ENCODE results near the gene RABEP2.

RABEP2 gene

GRCh38 chr16:28898942-28899341 lies 26.1 kb downstream of the RABEP2 start:
- no peak for ATAC-seq
- TF ChIP-seq ZFP3 (CRISPR knock-in tag; IDR thresholded peaks at IDR 0.05), result no peak
- TF ChIP-seq ZNF8 (CRISPR knock-in tag; IDR thresholded peaks at IDR 0.05), result no peak
- TF ChIP-seq ARNTL (CRISPR knock-in tag; IDR thresholded peaks at IDR 0.05; ENCODE audit: borderline replicate concordance, low read depth), result no peak
- no peak for TF ChIP-seq CSDC2 (CRISPR knock-in tag; IDR thresholded peaks at IDR 0.05)
- no peak for TF ChIP-seq OSR1 (CRISPR knock-in tag; IDR thresholded peaks at IDR 0.05)
- no peak for TF ChIP-seq POU6F1 (CRISPR knock-in tag; IDR thresholded peaks at IDR 0.05; ENCODE audit: borderline replicate concordance, low read depth)
- TF ChIP-seq ZFP30 (CRISPR knock-in tag; IDR thresholded peaks at IDR 0.05), result no peak
- TF ChIP-seq BACH2 (CRISPR knock-in tag; IDR thresholded peaks at IDR 0.05; ENCODE audit: borderline replicate concordance), result no peak
- no peak for TF ChIP-seq ZNF70 (CRISPR knock-in tag; IDR thresholded peaks at IDR 0.05)
- no peak for TF ChIP-seq GLIS3 (CRISPR knock-in tag; IDR thresholded peaks at IDR 0.05)
- TF ChIP-seq TOX (CRISPR knock-in tag; IDR thresholded peaks at IDR 0.05; ENCODE audit: borderline replicate concordance), result no peak

DNA sequence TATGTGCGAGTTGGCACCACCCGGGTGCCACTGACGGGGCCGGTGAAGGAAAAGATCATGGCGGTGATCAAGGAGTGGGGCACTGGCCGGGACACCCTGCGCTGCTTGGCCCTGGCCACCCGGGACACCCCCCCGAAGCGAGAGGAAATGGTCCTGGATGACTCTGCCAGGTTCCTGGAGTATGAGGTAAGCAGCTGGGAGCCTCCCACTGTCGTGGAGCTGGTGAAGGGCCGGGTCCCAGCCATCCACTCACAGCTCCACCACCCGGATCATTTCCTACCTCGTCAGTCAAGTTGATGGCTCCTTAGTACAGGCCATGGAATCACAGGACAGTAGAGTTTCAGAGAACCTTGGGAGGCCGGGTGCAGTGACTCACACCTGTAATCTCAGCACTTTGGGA lies 26.8 kb downstream of the RABEP2 start:
- TF ChIP-seq TOX (CRISPR knock-in tag; IDR thresholded peaks at IDR 0.05; ENCODE audit: borderline replicate concordance) (no peak), BACH2 (CRISPR knock-in tag; IDR thresholded peaks at IDR 0.05; ENCODE audit: borderline replicate concordance) (no peak)
- no peak for ATAC-seq

GRCh38 chr16:28897826-28898225 lies 27.2 kb downstream of the RABEP2 start:
- TF ChIP-seq ZC3H10 (CRISPR knock-in tag; IDR thresholded peaks at IDR 0.05), result no peak
- no peak for TF ChIP-seq ZNF70 (CRISPR knock-in tag; IDR thresholded peaks at IDR 0.05)
- no peak for TF ChIP-seq ESRRG (CRISPR knock-in tag; IDR thresholded peaks at IDR 0.05)
- TF ChIP-seq PPARA (CRISPR knock-in tag; IDR thresholded peaks at IDR 0.05; ENCODE audit: borderline replicate concordance), result no peak
- TF ChIP-seq GLIS3 (CRISPR knock-in tag; IDR thresholded peaks at IDR 0.05), result no peak
- ATAC-seq, result no peak

DNA sequence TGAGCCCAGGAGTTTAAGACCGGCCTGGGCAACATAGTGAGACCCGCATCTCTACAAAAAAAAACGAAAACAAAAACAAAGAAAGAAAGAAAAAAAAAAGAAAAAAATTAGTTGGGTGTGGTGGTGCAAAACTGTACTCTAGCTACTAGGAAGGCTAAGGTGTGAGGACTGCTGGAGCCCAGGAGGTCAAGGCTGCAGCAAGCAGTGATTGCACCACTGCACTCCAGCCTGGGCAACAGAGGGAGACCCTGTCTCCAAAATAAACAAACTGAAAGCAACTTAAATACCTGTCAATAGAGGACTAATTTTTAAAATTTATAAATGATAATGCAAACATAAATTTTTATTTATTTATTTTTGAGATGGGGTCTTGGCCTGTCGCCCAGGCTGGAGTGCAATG lies 29.4 kb downstream of the RABEP2 start:
- TF ChIP-seq ZNF8 (CRISPR knock-in tag; IDR thresholded peaks at IDR 0.05) (no peak), OSR1 (CRISPR knock-in tag; IDR thresholded peaks at IDR 0.05) (no peak), ARNTL (CRISPR knock-in tag; IDR thresholded peaks at IDR 0.05; ENCODE audit: borderline replicate concordance, low read depth) (no peak), ZNF70 (CRISPR knock-in tag; IDR thresholded peaks at IDR 0.05) (no peak), CSDC2 (CRISPR knock-in tag; IDR thresholded peaks at IDR 0.05) (no peak)
- TF ChIP-seq, protein P1, sequence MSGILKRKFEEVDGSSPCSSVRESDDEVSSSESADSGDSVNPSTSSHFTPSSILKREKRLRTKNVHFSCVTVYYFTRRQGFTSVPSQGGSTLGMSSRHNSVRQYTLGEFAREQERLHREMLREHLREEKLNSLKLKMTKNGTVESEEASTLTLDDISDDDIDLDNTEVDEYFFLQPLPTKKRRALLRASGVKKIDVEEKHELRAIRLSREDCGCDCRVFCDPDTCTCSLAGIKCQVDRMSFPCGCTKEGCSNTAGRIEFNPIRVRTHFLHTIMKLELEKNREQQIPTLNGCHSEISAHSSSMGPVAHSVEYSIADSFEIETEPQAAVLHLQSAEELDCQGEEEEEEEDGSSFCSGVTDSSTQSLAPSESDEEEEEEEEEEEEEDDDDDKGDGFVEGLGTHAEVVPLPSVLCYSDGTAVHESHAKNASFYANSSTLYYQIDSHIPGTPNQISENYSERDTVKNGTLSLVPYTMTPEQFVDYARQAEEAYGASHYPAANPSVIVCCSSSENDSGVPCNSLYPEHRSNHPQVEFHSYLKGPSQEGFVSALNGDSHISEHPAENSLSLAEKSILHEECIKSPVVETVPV (CRISPR knock-in tag; IDR thresholded peaks at IDR 0.05), result no peak
- no peak for ATAC-seq

DNA sequence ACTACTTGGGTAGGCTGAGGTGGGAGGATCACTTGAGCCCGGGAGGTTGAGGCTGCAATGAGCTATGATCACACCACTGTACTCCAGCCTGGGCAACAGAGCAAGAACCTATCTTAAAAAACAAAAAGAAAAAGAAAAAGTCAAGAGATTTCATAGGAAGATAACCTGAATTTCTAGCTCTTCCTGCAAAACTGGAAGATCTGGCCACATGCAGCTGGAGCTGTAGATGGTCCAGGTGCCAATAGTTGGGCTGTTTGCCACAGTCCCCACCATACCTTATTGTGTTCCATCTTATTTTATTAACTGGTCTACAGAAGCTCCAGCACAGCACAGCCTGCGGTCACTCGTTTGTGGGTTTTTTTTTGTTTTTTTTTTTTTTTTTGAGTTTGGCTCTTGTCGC lies 31.7 kb downstream of the RABEP2 start:
- no peak for ATAC-seq
- TF ChIP-seq ESRRG (CRISPR knock-in tag; IDR thresholded peaks at IDR 0.05), result no peak
- no peak for TF ChIP-seq GLIS3 (CRISPR knock-in tag; IDR thresholded peaks at IDR 0.05)
- no peak for TF ChIP-seq CSDC2 (CRISPR knock-in tag; IDR thresholded peaks at IDR 0.05)
- TF ChIP-seq, protein P2, sequence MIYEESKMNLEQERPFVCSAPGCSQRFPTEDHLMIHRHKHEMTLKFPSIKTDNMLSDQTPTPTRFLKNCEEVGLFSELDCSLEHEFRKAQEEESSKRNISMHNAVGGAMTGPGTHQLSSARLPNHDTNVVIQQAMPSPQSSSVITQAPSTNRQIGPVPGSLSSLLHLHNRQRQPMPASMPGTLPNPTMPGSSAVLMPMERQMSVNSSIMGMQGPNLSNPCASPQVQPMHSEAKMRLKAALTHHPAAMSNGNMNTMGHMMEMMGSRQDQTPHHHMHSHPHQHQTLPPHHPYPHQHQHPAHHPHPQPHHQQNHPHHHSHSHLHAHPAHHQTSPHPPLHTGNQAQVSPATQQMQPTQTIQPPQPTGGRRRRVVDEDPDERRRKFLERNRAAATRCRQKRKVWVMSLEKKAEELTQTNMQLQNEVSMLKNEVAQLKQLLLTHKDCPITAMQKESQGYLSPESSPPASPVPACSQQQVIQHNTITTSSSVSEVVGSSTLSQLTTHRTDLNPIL (CRISPR knock-in tag; IDR thresholded peaks at IDR 0.05; ENCODE audit: low read depth), result no peak
- TF ChIP-seq TCF4 (CRISPR knock-in tag; IDR thresholded peaks at IDR 0.05; ENCODE audit: borderline replicate concordance), result no peak
- TF ChIP-seq POU6F1 (CRISPR knock-in tag; IDR thresholded peaks at IDR 0.05; ENCODE audit: borderline replicate concordance, low read depth), result no peak
- TF ChIP-seq OSR1 (CRISPR knock-in tag; IDR thresholded peaks at IDR 0.05), result no peak
